ENCODE results near the gene BMPR1A. TPM values are rescaled to one million over a fixed set of nuclear protein-coding genes. Genes with fewer than 3 reads are reported as not detected.

BMPR1A gene
- polyA plus RNA-seq, 1 donor (not counting 4 experiments of a cell fraction or from before 2014, with no cell fraction given): 22.2 TPM

- FAIRE-seq (no peak), DNase-seq (ENCODE audit: low read depth, low spot score) (no peak)
- H3K79me2 ChIP-seq (ENCODE audit: control insufficient read depth, insufficient read depth, low read length): no peaks in the 10 kb centered on the region
- no peaks in the 10 kb centered on the region for H3K36me3 ChIP-seq (ENCODE audit: control insufficient read depth in 2 of 2, extremely low read depth in 1 of 2, insufficient read depth in 2 of 2, low read length in 2 of 2)
- no peak for TF ChIP-seq CTCF (optimal IDR thresholded peaks at IDR 0.05 in 1 of 3, IDR thresholded peaks at IDR 0.05 in 1 of 3, conservative IDR thresholded peaks at IDR 0.05 in 1 of 3; ENCODE audit: extremely low read depth in 1 of 3, insufficient read depth in 2 of 3, low read length in 3 of 3)
- TF ChIP-seq EZH2 (IDR thresholded peaks at IDR 0.05; ENCODE audit: low read length): no peak
- H3K4me2 ChIP-seq (ENCODE audit: control insufficient read depth, extremely low read depth, insufficient read depth, low read depth, low read length): no peak overlapping the region
- H4K20me1 ChIP-seq (ENCODE audit: control insufficient read depth, extremely low read depth, insufficient read depth, low read length): no peaks in the 10 kb centered on the region
- peaks cover 13% of the 10 kb centered on the region for H3K4me1 ChIP-seq (ENCODE audit: control insufficient read depth, extremely low read depth, insufficient read depth, low read length)
- dilution Hi-C loops (cut with MboI; ENCODE audit: extremely low pct_ligation_motif_present, low sequenced_read_pairs): no loop called here
- H3K9ac ChIP-seq (ENCODE audit: control insufficient read depth, extremely low read depth, insufficient read depth, low read length): no peak overlapping the region
- H3K27ac ChIP-seq (ENCODE audit: control insufficient read depth, insufficient read depth, low read length): no peak overlapping the region
- no peak overlapping the region for H2AFZ ChIP-seq (ENCODE audit: control insufficient read depth, low read length)
- no peak overlapping the region for H3K4me3 ChIP-seq (ENCODE audit: control insufficient read depth in 2 of 3, extremely low read depth in 1 of 3, insufficient read depth in 2 of 3, low read depth in 1 of 3, low read length in 3 of 3)
- H3K9me3 ChIP-seq (ENCODE audit: control insufficient read depth, low read depth, low read length): no peaks in the 10 kb centered on the region
- no peaks in the 10 kb centered on the region for H3K27me3 ChIP-seq (ENCODE audit: control insufficient read depth, extremely low read depth, insufficient read depth, low read length)
- H3K9me1 ChIP-seq (ENCODE audit: control insufficient read depth, extremely low read depth, insufficient read depth, low read length): no peaks in the 10 kb centered on the region
Measured at GRCh38 chr10:86707505-86707904, 48.9 kb upstream of the BMPR1A start.

DNA sequence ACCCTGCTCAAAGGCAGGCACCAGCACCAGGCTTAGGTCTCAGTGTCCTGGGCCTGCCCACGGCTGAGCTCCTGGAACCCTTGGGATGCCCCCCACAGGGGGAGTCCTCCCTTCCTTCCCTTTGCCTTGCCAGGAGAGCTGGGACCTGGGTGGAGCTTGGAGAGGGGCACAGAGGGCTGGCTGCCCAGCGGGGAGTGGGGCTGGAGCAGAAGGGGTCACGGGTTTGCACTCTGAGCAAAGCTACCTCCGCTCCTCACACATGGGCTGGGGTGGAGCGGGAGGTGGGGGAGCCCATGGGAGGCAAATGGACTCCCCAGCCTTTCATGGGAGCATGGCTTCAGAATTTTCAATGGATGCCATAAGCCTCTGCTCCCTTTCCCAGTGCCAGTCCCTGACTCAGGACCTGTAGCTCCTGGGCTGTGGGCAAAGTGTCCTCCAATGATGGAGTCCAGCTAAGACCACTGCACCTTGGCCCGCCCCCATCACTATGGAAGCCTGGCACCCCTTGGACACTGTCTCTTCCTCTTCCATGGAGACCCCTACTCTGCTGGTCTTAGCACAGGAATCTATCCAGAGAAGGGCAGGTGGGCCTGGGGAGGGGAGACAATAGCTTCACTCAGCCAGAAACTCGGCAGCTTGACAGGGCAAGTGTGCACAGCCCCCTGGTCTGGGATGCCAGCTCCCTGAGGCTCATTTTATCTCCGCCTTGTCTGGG, 48.2 kb upstream of the BMPR1A start:
- Histone ChIP-seq H3K4me2 (ENCODE audit: control insufficient read depth, extremely low read depth, insufficient read depth, low read depth, low read length) (no peak overlapping the region), H3K9me1 (ENCODE audit: control insufficient read depth, extremely low read depth, insufficient read depth, low read length) (no peaks in the 10 kb centered on the region), H3K9ac (ENCODE audit: control insufficient read depth, extremely low read depth, insufficient read depth, low read length) (no peak overlapping the region), H3K79me2 (ENCODE audit: control insufficient read depth, insufficient read depth, low read length) (no peaks in the 10 kb centered on the region), H3K4me3 (ENCODE audit: control insufficient read depth in 2 of 3, extremely low read depth in 1 of 3, insufficient read depth in 2 of 3, low read depth in 1 of 3, low read length in 3 of 3) (no peak overlapping the region), H3K36me3 (ENCODE audit: control insufficient read depth in 2 of 2, extremely low read depth in 1 of 2, insufficient read depth in 2 of 2, low read length in 2 of 2) (no peaks in the 10 kb centered on the region), H3K4me1 (ENCODE audit: control insufficient read depth, extremely low read depth, insufficient read depth, low read length) (peaks cover 13% of the 10 kb centered on the region), H4K20me1 (ENCODE audit: control insufficient read depth, extremely low read depth, insufficient read depth, low read length) (no peaks in the 10 kb centered on the region), H3K27me3 (ENCODE audit: control insufficient read depth, extremely low read depth, insufficient read depth, low read length) (no peaks in the 10 kb centered on the region), H3K9me3 (ENCODE audit: control insufficient read depth, low read depth, low read length) (no peaks in the 10 kb centered on the region), H2AFZ (ENCODE audit: control insufficient read depth, low read length) (no peak overlapping the region), H3K27ac (ENCODE audit: control insufficient read depth, insufficient read depth, low read length) (no peak overlapping the region)
- FAIRE-seq (no peak), DNase-seq (ENCODE audit: low read depth, low spot score) (no peak)
- dilution Hi-C loops (cut with MboI; ENCODE audit: extremely low pct_ligation_motif_present, low sequenced_read_pairs): no loop called here
- TF ChIP-seq EZH2 (IDR thresholded peaks at IDR 0.05; ENCODE audit: low read length) (no peak), CTCF (optimal IDR thresholded peaks at IDR 0.05 in 1 of 3, IDR thresholded peaks at IDR 0.05 in 1 of 3, conservative IDR thresholded peaks at IDR 0.05 in 1 of 3; ENCODE audit: extremely low read depth in 1 of 3, insufficient read depth in 2 of 3, low read length in 3 of 3) (no peak)
